ENCODE results near the gene SOS1. TPM values are rescaled to one million over a fixed set of nuclear protein-coding genes. Genes with fewer than 3 reads are reported as not detected.

SOS1 gene
- total RNA-seq, 2 donors from 2014 or later = 35.0 to 54.1 TPM

- TF ChIP-seq POLR2AphosphoS5 (IDR thresholded peaks at IDR 0.05) = no peak
- no peak for TF ChIP-seq CTCF (IDR thresholded peaks at IDR 0.05)
- TF ChIP-seq POLR2A (IDR thresholded peaks at IDR 0.05) = no peak
- intact Hi-C loops (cut with DNase I) = no loop called here
These were observed 31.7 kb upstream of the SOS1 start for GRCh38 chr2:39152504-39152903.

GRCh38 chr2:39150890-39151497 is 30.1 kb upstream of the SOS1 start:
- Histone ChIP-seq H3K27ac (no peak overlapping the region), H3K27me3 (replicated peaks; ENCODE audit: insufficient read depth) (no peaks in the 10 kb centered on the region), H3K9me3 (no peaks in the 10 kb centered on the region), H3K36me3 (no peaks in the 10 kb centered on the region), H3K4me1 (replicated peaks) (no peaks in the 10 kb centered on the region), H3K4me3 (no peak overlapping the region)
- TF ChIP-seq CTCF (IDR thresholded peaks at IDR 0.05) = no peak
- no peak for TF ChIP-seq POLR2A (IDR thresholded peaks at IDR 0.05)
- no peak for TF ChIP-seq POLR2AphosphoS5 (IDR thresholded peaks at IDR 0.05)
- 74% methylated on average over 9 of the region's 9 CpGs for WGBS
- no peak for DNase-seq (ENCODE audit: low spot score)
- intact Hi-C loops (cut with DNase I) = no loop called here

More at GRCh38 chr2:39152504-39152903, 31.7 kb upstream of the SOS1 start:
- no peaks in the 10 kb centered on the region for H3K36me3 ChIP-seq
- no peaks in the 10 kb centered on the region for H3K4me1 ChIP-seq (replicated peaks)
- H3K9me3 ChIP-seq = no peaks in the 10 kb centered on the region
- 95% methylated on average over 2 of the region's 2 CpGs for WGBS
- H3K27me3 ChIP-seq (replicated peaks; ENCODE audit: insufficient read depth) = no peaks in the 10 kb centered on the region
- H3K27ac ChIP-seq = no peak overlapping the region
- DNase-seq (ENCODE audit: low spot score) = no peak
- no peak overlapping the region for H3K4me3 ChIP-seq

DNA sequence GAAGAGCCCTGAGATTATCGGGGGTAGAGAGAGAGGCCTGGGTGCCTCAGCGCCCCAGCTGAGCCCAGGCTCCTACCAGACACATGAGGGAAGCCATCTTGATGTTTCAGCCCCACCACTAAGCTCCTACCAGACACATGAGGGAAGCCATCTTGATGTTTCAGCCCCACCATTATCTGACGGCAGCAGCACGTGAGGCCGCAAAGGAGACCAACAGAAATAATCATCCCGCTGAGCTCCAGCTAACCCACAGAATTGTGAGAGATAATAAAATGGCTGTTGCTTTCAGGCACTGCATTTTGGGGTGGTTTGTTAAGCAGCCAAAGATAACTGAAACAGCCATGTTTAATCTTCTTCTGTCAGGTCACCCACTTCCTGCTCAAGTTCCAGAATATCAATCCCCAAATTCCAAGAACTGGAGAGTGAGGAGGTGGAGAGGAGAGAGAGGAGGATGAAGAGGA is 29.3 kb upstream of the SOS1 start:
- WGBS = 97% methylated on average over 6 of the region's 6 CpGs
- Histone ChIP-seq H3K4me1 (replicated peaks) (no peaks in the 10 kb centered on the region), H3K27ac (no peak overlapping the region), H3K4me3 (no peak overlapping the region), H3K9me3 (no peaks in the 10 kb centered on the region), H3K36me3 (no peaks in the 10 kb centered on the region), H3K27me3 (replicated peaks; ENCODE audit: insufficient read depth) (no peaks in the 10 kb centered on the region)
- intact Hi-C loops (cut with DNase I) = no loop called here
- DNase-seq (ENCODE audit: low spot score) = no peak
- TF ChIP-seq CTCF (IDR thresholded peaks at IDR 0.05) (no peak), POLR2A (IDR thresholded peaks at IDR 0.05) (no peak)

GRCh38 chr2:39146630-39147029 is 25.8 kb upstream of the SOS1 start:
- no peaks in the 10 kb centered on the region for H3K27me3 ChIP-seq (replicated peaks; ENCODE audit: insufficient read depth)
- no peaks in the 10 kb centered on the region for H3K9me3 ChIP-seq
- no peaks in the 10 kb centered on the region for H3K4me1 ChIP-seq (replicated peaks)
- TF ChIP-seq CTCF (IDR thresholded peaks at IDR 0.05) (no peak), POLR2AphosphoS5 (IDR thresholded peaks at IDR 0.05) (no peak), POLR2A (IDR thresholded peaks at IDR 0.05) (no peak)
- DNase-seq (ENCODE audit: low spot score) = no peak
- H3K27ac ChIP-seq = no peak overlapping the region
- H3K36me3 ChIP-seq = no peaks in the 10 kb centered on the region
- intact Hi-C loops (cut with DNase I) = no loop called here
- H3K4me3 ChIP-seq = no peak overlapping the region

DNA sequence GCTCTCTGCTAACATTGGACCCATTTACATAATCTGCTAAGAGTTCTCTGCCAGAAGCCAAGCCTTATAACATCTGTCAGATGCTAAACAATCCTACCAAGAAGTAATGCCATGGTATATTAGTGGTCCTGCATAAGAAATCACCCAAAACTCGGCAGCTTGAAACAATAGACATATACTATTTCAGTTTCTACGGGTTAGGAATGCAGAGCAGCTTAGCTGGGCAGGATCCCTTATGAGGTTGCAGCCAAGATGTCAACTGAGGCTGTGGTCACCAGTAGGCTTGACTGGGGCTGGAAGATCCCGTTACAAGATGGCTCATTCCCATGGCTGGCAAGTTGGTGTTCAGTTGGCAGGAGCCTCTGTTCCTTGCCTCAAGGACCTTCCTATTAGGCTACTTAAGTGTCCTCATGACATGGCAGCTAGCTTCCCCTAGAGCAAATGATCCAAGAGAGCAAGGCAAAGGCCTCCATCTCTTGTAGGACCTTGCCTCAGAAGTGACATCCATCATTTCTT is 25.1 kb upstream of the SOS1 start:
- Histone ChIP-seq H3K36me3 (no peaks in the 10 kb centered on the region), H3K27me3 (replicated peaks; ENCODE audit: insufficient read depth) (no peaks in the 10 kb centered on the region), H3K4me3 (no peak overlapping the region), H3K4me1 (replicated peaks) (no peaks in the 10 kb centered on the region), H3K9me3 (no peaks in the 10 kb centered on the region), H3K27ac (no peak overlapping the region)
- intact Hi-C loops (cut with DNase I) = no loop called here
- no peak for TF ChIP-seq POLR2AphosphoS5 (IDR thresholded peaks at IDR 0.05)
- TF ChIP-seq POLR2A (IDR thresholded peaks at IDR 0.05) = no peak
- TF ChIP-seq CTCF (IDR thresholded peaks at IDR 0.05) = no peak
- WGBS = 83% methylated on average over 3 of the region's 3 CpGs
- no peak for DNase-seq (ENCODE audit: low spot score)

All from prostate gland (tissue), 2 donors.